Panc1 (cell line): ENCODE results near the gene PAX7. TPM values are rescaled to one million over a fixed set of nuclear protein-coding genes. Genes with fewer than 3 reads are reported as not detected.

ENCODE experiments used
- ATAC-seq: fragments of 200-7000 bp; cut with Tn5 transposase; 2 replicates; pipeline ENCODE4 v1.9.1; 2020; ENCODE audit warnings: mild to moderate bottlenecking, moderate library complexity
- BruUV-seq: library from RNA; stranded (reverse); fragments of 400-500 nt; replicated peaks from 2 replicates; lab custom pipeline; 2021; lab: Mats Ljungman, UMichigan
- CTCF ChIA-PET: fragments of 300-600 bp; sonication (Branson Sonifier 250); formaldehyde crosslinking; loops from one replicate; lab custom pipeline; 2022; ENCODE audit warnings: antibody characterized with exemption; lab: Charles Lee
- POLR2A ChIA-PET: fragments of 300-600 bp; sonication (Branson Sonifier 250); formaldehyde crosslinking; loops from one replicate; lab custom pipeline; 2022; ENCODE audit warnings: antibody characterized with exemption; lab: Charles Lee
- DNase-seq: peaks from one replicate; pipeline ENCODE4 v3.0.0-alpha.2; 2010; ENCODE audit warnings: low read depth, low spot score
- H3K27ac ChIP-seq: 2 replicates; pipeline ENCODE4 v1.5.1; 2011; ENCODE audit warnings: mild to moderate bottlenecking, low read length, inconsistent platforms
- H3K27me3 ChIP-seq: fragments of 200-500 bp; sonication (Bioruptor generic); 2 replicates; pipeline ENCODE4 v1.6.0; 2014; ENCODE audit warnings: low read length, inconsistent platforms; ENCODE audit not compliant: control insufficient read depth, insufficient read depth
- H3K36me3 ChIP-seq: fragments of 200-500 bp; sonication (Bioruptor generic); 2 replicates; pipeline ENCODE4 v1.5.1; 2014; ENCODE audit warnings: inconsistent platforms, mild to moderate bottlenecking, low read length, moderate library complexity; ENCODE audit not compliant: control insufficient read depth, insufficient read depth
- H3K4me1 ChIP-seq: 2 replicates; pipeline ENCODE4 v1.5.1; 2011; ENCODE audit warnings: inconsistent platforms, mild to moderate bottlenecking, low read length, moderate library complexity; ENCODE audit not compliant: control insufficient read depth, insufficient read depth
- H3K4me3 ChIP-seq, 2 experiments: 2 replicates each; pipeline ENCODE4 v1.5.1; 2011 to 2012; ENCODE audit warnings: low read depth in 2 of 2, low read length in 2 of 2, mild to moderate bottlenecking in 2 of 2, inconsistent platforms in 1 of 2, moderate library complexity in 1 of 2
- H3K9me3 ChIP-seq: fragments of 200-500 bp; sonication (Bioruptor generic); 2 replicates; pipeline ENCODE4 v1.5.1; 2014; ENCODE audit warnings: low read depth, mild to moderate bottlenecking, inconsistent platforms, low read length, moderate library complexity; ENCODE audit not compliant: control insufficient read depth, insufficient read depth
- CTCF ChIP-seq: fragments of 450-650 bp; IDR thresholded peaks from 2 replicates; pipeline ENCODE4 v1.5.1; 2017; ENCODE audit warnings: mild to moderate bottlenecking
- POLR2AphosphoS5 ChIP-seq: IDR thresholded peaks from 2 replicates; pipeline ENCODE4 v1.6.1; 2012; ENCODE audit warnings: mild to moderate bottlenecking, low read depth, low read length, moderate library complexity
- REST ChIP-seq, 2 experiments: IDR thresholded peaks; 2 replicates each; pipeline ENCODE4 v1.6.1; 2011 to 2012; ENCODE audit warnings: low read depth in 2 of 2, control low read depth in 1 of 2, low read length in 1 of 2, mild to moderate bottlenecking in 1 of 2, moderate library complexity in 1 of 2; ENCODE audit not compliant: insufficient read depth in 1 of 2
- SIN3A ChIP-seq: IDR thresholded peaks from 2 replicates; pipeline ENCODE4 v1.6.1; 2012; ENCODE audit warnings: low read depth, mild to moderate bottlenecking, low read length, moderate library complexity, borderline replicate concordance; ENCODE audit not compliant: insufficient read depth
- TCF7L2 ChIP-seq: IDR thresholded peaks from 2 replicates; pipeline ENCODE4 v1.6.1; 2011; ENCODE audit warnings: mild to moderate bottlenecking, low read depth, low read length, inconsistent platforms
- in situ Hi-C: cut with HindIII; loops from 2 replicates; pipeline ENCODE4 v1.10.0; 2016; ENCODE audit warnings: low sequenced_read_pairs, low pct_unique_long_range_greater_than_20kb
- intact Hi-C: fragments of 100-400 bp; cut with micrococcal nuclease; formaldehyde crosslinking; loops from one replicate; pipeline ENCODE4 v1.10.0; 2022; ENCODE audit not compliant: unreplicated experiment
- total RNA-seq: library from RNA; stranded (reverse); gene quantifications from one replicate; pipeline ENCODE4 v1.2.1, GENCODE V29; 2021; ENCODE audit not compliant: unreplicated experiment

The PAX7 gene
- total RNA-seq, 1 experiment from 2014 or later = not detected

- Histone ChIP-seq H3K4me3 (no peak overlapping the region), H3K9me3 (no peaks in the 10 kb centered on the region), H3K27me3 (no peaks in the 10 kb centered on the region; the same call in 1 of the 2 replicates), H3K36me3 (no peaks in the 10 kb centered on the region), H3K27ac (no peak overlapping the region), H3K4me1 (no peaks in the 10 kb centered on the region)
- no peak for DNase-seq
- in situ Hi-C loops = no loop called here
- CTCF ChIA-PET = interaction anchor here (0.6 kb wide), 1 partner anchor 106 kb away, joined by 8 read pairs; no protein-coding TSS in a partner anchor
- ATAC-seq = no peak
- TF ChIP-seq TCF7L2 (no peak), REST (IDR thresholded peaks at IDR 0.05; ENCODE audit: insufficient read depth in 1 of 2, low read depth in 2 of 2, low read length in 1 of 2) (no peak), POLR2AphosphoS5 (no peak), CTCF (no peak), SIN3A (no peak)
- intact Hi-C loops = no loop called here
- BruUV-seq = no TSS peak
- POLR2A ChIA-PET = no interaction called here
Observed at GRCh38 chr1:18619467-18619835, 11.2 kb upstream of the PAX7 start.

- H3K4me3 ChIP-seq = no peak overlapping the region
- H3K9me3 ChIP-seq = no peaks in the 10 kb centered on the region
- H3K27ac ChIP-seq = no peak overlapping the region
- DNase-seq (no peak), ATAC-seq (no peak)
- in situ Hi-C loops = no loop called here
- no peak for TF ChIP-seq SIN3A
- TF ChIP-seq REST (IDR thresholded peaks at IDR 0.05; ENCODE audit: insufficient read depth in 1 of 2, low read depth in 2 of 2, low read length in 1 of 2) = no peak
- no peak for TF ChIP-seq POLR2AphosphoS5
- TF ChIP-seq TCF7L2 = no peak
- no peak for TF ChIP-seq CTCF
- POLR2A ChIA-PET = no interaction called here
- no TSS peak for BruUV-seq
- H3K4me1 ChIP-seq = no peaks in the 10 kb centered on the region
- no peaks in the 10 kb centered on the region for H3K36me3 ChIP-seq
- H3K27me3 ChIP-seq = peaks cover 29% of the 10 kb centered on the region
- CTCF ChIA-PET = no interaction called here
- intact Hi-C loops = no loop called here
Observed at GRCh38 chr1:18628511-18628910, 2.1 kb upstream of the PAX7 start.
